Erythroblast (primary cell): ENCODE results near the gene RALY.

Experiments used
- GATA1 ChIP-seq: IDR thresholded peaks from 2 replicates; pipeline ENCODE4 v1.6.1; 2011; ENCODE audit warnings: low read depth, mild to moderate bottlenecking, control low read depth, low read length, moderate library complexity
- POLR2A ChIP-seq: IDR thresholded peaks from 2 replicates; pipeline ENCODE4 v1.6.1; 2011; ENCODE audit warnings: mild to moderate bottlenecking, low read length

DNA sequence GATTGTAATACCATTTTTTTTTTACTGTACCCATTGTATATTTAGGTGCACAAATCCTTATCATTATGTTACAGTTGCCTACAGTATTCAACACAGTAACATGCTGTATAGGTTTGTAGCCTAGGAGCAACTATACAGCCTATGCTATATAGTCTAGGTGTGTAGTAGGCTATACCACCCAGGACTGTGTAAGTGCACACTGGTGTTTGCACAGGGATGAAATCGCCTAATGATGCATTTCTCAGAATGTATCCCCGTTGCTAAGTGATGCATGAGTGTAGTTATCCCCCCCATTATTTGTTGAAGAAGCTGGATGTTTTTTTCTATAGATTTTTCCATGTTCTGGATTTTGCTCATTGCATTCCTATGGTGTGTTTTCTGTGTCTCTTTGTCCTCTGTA, 12.9 kb downstream of the RALY start:
- TF ChIP-seq POLR2A (no peak), GATA1 (no peak)
